Measurements from ENCODE around the gene ATAD3A.

The ATAD3A gene

GRCh38 chr1:1535201-1536018, 23.4 kb downstream of the ATAD3A start:
- no peaks in the 10 kb centered on the region for H3K4me1 ChIP-seq (ENCODE audit: control insufficient read depth, insufficient read depth, low read length)
- ChIA-PET POLR2A (interaction anchor here (0.5 to 0.8 kb wide), 2 partner anchors 48 to 133 kb away, joined by 3 read pairs; no protein-coding TSS in a partner anchor), CTCF (no interaction called here)
- H3K36me3 ChIP-seq (ENCODE audit: control insufficient read depth in 2 of 2, insufficient read depth in 1 of 2, low read length in 2 of 2), result peaks cover 0 to 54% of the 10 kb centered on the region in 2 experiments; a peak in 2 of 3 replicates
- no peaks in the 10 kb centered on the region for H3K9me3 ChIP-seq (ENCODE audit: control insufficient read depth, insufficient read depth, low read depth, low read length)
- no peak overlapping the region for H3K4me3 ChIP-seq (ENCODE audit: low read depth, low read length)
- no peak overlapping the region for H3K27ac ChIP-seq (ENCODE audit: extremely low read depth, low read depth, low read length)
- peak; percentile 39; the same call in 1 of the 2 replicates for TF ChIP-seq ZFHX2 (tag by site-specific recombination; conservative IDR thresholded peaks at IDR 0.05)
- TF ChIP-seq ZNF677 (tag by site-specific recombination; IDR thresholded peaks at IDR 0.05), result no peak
- no peak for TF ChIP-seq ZBTB49 (tag by site-specific recombination; IDR thresholded peaks at IDR 0.05; ENCODE audit: low read depth)
- peak; percentile 30; the same call in 1 of the 2 replicates for TF ChIP-seq EGR2 (tag by site-specific recombination; IDR thresholded peaks at IDR 0.05; ENCODE audit: low read depth)
- 0 out of 2 replicates have a peak, but pooled peaks have one; percentile 22 for TF ChIP-seq KLF8 (tag by site-specific recombination; IDR thresholded peaks at IDR 0.05)
- no peak for TF ChIP-seq ZNF518A (tag by site-specific recombination; conservative IDR thresholded peaks at IDR 0.05; ENCODE audit: low read depth)

- ChIA-PET POLR2A (interaction anchor here (0.5 to 0.8 kb wide), 3 partner anchors 48 to 134 kb away, joined by 3 read pairs; partner anchors contain the start of gene MIB2), CTCF (no interaction called here)
- TF ChIP-seq ZNF223 (tag by site-specific recombination; IDR thresholded peaks at IDR 0.05) (no peak), ZNF549 (tag by site-specific recombination; IDR thresholded peaks at IDR 0.05) (no peak), PRDM6 (tag by site-specific recombination; IDR thresholded peaks at IDR 0.05) (no peak), ZNF23 (tag by site-specific recombination; IDR thresholded peaks at IDR 0.05; ENCODE audit: borderline replicate concordance) (no peak), PRDM2 (tag by site-specific recombination; IDR thresholded peaks at IDR 0.05; ENCODE audit: borderline replicate concordance) (no peak), SETDB1 (IDR thresholded peaks at IDR 0.05; ENCODE audit: insufficient read length, low read length) (no peak), ZBTB6 (tag by site-specific recombination; IDR thresholded peaks at IDR 0.05) (no peak; the same call in 1 of the 2 replicates)
Measured at GRCh38 chr1:1536019-1536937, 24.3 kb downstream of the ATAD3A start.

More at GRCh38 chr1:1536019-1536937, 24.3 kb downstream of the ATAD3A start:
- Histone ChIP-seq H3K4me1 (ENCODE audit: control insufficient read depth, insufficient read depth, low read length) (no peaks in the 10 kb centered on the region), H3K36me3 (ENCODE audit: control insufficient read depth in 2 of 2, insufficient read depth in 1 of 2, low read length in 2 of 2) (peaks cover 0 to 56% of the 10 kb centered on the region in 2 experiments; a peak in 2 of 3 replicates), H3K9me3 (ENCODE audit: control insufficient read depth, insufficient read depth, low read depth, low read length) (no peaks in the 10 kb centered on the region), H3K27ac (ENCODE audit: extremely low read depth, low read depth, low read length) (no peak overlapping the region), H3K4me3 (ENCODE audit: low read depth, low read length) (no peak overlapping the region)
